Glomerular endothelial cell (primary cell): ENCODE measurements around the gene MYOD1. TPM values are rescaled to one million over a fixed set of nuclear protein-coding genes. Genes with fewer than 3 reads are reported as not detected.

Source experiments
- DNase-seq: peaks from one replicate; pipeline ENCODE4 v3.0.0-alpha.2; 2011; ENCODE audit warnings: low read depth, low spot score; ENCODE audit errors: extremely low read depth
- total RNA-seq: library from RNA; depleted of rRNA; stranded (reverse); fragments of >200 nt; gene quantifications from 2 replicates; pipeline ENCODE4 v1.2.3, GENCODE V29; 2015

The MYOD1 gene
- total RNA-seq, 1 donor from 2014 or later: not detected

DNA sequence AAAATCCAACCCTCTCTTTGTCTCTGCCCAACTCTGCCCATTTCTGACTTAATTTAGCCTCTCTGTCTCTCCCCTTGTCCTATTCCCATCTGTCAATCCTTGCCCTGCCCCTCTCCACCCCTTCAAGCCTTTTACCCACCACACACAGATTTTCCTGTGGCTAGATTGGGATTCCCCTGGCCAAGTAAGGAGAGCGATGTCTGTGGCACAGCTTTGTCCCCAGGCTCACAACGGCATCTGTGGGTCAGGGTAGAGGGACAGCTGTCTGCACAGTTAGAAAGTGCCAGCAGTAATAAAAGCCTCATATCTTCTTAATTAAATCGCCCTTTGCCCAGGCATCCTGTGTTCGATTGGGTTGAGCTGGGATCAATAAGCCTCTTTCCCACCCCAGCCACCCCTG, 13.9 kb downstream of the MYOD1 start:
- DNase-seq: no peak

DNA sequence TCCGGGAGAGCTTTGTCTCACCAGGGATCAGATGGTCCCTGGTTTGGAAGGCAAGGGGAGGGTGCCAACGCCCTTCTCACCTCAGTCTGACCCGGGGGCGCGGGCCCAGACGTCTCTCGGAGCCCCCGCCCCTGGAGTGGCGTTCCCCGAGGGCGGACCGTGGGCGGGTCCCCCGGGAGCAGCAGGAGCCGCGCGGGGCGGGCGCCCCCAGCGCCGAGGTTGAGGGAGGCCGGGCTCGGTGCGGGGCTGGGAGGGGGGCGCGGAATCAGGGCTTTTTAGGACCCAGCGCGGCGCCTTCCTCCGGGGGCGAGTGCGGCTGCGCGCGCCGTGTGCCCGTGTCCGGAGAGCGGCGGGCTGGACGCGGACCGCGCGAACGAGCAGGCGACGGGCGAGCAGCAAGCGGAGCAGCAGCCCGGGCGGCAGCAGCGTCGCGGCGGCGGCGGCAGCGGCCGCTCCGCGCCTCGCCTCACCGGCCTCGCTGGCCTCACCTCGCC, 15.1 kb downstream of the MYOD1 start, which contains the start of gene KCNC1:
Gene KCNC1, plus strand, starts transcription at position 364 of the 494 bp plus-strand sequence. CDS start 1,222 bp downstream, outside the sequence.
- no peak for DNase-seq

DNA sequence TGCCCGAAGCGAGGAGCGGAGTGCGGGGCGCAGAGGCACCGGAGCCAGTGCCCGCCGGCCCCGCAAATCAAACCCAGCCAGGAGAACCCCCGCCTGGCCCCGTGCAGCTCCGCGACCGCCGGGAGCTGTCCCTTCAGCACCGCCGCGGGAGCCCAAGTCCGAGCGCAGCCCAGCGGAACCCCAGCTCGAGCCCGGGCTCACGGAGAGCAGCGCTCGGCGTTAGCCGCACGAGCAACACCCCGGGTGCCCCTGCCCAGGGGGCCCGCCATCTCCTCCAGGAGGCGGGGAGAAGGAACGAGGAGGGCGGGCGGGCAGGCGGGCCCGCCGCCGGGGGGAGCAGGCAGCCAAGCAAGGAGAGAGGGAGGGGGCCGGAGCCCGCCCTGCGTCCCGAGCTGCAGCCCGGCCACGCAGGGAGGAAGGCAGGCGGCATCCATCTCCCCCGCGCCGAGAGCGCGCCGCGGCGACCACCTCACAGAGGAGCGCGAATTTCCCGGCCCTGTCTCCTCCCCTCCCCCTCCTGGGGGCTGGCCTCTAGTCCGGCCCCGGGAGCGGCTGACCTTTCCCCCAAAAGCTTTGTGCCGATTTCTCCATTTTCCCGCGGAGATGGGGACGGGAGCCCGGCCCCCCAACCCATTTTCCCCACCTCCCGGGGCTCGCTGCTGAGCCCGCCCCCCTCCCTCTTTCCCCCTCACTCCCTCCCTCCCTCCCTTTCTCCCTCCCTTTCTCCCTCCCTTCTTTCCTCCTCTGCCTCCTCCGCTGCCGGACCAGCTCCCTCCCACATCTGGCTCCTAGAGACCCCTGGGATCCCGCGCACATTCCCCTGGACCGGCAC, 15.8 kb downstream of the MYOD1 start:
- no peak for DNase-seq

DNA sequence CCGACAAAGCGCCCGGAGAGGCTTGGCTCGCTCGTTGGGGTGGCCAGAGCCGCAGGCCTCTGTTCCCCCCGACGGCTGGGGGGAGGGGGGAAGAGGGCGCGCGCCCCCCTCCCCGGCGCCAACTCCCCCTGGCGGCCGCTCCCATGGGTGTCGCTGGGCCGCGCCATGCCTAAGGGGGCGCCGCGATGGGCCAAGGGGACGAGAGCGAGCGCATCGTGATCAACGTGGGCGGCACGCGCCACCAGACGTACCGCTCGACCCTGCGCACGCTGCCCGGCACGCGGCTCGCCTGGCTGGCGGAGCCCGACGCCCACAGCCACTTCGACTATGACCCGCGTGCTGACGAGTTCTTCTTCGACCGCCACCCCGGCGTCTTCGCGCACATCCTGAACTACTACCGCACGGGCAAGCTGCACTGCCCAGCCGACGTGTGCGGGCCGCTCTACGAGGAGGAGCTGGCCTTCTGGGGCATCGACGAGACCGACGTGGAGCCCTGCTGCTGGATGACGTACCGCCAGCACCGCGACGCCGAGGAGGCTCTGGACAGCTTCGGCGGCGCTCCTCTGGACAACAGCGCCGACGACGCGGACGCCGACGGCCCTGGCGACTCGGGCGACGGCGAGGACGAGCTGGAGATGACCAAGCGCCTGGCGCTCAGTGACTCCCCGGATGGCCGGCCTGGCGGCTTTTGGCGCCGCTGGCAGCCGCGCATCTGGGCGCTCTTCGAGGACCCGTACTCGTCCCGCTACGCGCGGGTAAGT, 16.6 kb downstream of the MYOD1 start:
- no peak for DNase-seq

DNA sequence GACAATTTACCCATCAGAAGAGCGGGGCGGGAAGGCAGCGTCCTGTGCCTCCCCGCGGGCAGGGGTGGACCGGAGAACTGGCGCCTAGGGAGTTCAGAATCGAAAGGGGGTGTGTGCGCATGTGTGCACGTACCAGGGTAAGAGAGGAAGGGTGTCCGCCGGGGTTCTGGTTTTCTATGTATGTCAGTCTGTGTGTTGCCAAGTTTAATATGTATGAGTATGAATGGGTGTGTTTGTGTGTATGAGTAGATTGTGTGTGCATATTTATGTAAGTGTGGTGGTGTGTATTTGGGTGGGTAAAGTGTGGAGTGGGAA, 17.2 kb downstream of the MYOD1 start:
- DNase-seq: no peak

DNA sequence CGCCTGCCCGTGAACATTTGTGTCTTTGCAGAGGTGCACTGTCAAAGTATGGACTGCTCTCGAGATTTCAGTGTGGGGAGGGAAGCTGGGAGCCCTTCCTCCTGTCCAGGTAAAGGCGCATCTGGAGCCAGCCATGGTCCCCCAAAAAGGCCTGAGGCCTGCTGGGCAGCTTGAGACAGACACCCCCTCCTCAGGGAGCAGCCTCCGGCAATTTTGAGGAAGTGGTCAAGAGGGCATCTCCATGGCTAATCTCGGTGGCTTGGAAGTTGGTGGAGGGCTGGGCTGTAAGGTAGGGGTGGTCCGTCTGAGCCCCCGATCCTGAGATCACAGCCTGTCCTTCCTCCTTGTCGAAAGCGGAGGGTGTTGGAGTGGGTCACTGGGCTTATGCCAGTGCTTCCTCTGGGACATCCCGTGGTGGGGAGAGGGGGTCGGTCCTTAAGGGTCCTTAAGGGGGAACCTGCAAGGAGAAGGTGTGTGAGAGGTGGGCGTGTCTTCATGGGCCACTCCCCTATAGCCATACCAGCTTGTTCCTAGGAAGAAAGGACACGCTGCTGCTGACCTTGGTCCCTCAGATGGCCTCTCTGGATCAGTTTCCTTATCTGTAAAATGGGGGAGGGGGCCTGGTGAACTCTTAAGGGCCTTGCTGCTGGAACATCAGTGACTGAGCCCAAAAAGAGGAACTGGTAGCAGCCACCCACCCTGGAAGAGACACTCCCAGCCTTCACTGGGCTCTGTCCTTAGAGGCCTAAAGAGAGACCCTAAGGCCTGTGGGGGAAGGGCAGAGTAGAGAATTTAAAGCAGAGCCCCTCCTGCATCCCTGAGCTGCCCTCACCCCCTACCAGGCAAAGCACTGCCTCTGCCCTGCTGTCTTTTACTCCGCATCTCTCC, 17.8 kb downstream of the MYOD1 start:
- no peak for DNase-seq

DNA sequence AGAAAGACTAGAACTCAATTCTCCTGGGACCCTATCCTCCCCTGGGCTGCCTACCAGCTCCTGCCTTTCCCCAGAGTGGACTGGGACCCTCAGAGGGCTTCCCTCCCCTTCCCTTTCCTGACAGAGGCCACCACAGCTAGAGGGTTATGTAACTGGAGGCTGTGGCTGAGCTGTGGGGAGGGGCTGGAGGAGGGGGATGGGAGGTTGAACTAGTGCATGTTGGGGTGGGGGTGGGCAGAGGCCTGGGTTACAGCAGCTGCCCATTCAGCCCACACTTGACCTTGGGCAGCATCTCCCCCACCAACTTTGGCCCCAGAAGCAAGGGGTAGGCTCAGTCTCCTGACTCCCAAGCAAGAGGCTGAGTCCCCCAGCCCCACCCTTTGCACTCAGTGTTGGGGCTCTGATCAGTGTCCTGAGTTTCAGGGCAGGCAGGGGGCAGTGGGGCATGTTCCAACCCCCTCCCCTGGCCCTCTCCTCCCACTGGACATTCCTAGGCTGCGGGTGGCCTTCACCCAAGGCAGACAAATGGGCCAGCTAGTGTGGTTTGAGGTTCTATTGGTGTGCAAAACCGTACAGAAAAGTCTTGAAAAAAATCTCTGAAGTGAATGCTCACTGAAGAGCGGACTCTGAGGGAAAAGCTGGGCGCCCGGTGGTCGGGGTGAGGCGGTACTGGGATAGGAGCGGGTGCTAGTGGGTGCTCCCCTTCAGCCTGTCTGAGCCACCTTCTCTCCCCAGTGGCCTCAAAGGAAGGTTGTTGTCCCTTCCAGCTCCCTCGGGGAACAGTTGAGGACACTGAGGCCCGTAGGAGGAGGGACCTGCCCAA, 19.0 kb downstream of the MYOD1 start:
- no peak for DNase-seq

DNA sequence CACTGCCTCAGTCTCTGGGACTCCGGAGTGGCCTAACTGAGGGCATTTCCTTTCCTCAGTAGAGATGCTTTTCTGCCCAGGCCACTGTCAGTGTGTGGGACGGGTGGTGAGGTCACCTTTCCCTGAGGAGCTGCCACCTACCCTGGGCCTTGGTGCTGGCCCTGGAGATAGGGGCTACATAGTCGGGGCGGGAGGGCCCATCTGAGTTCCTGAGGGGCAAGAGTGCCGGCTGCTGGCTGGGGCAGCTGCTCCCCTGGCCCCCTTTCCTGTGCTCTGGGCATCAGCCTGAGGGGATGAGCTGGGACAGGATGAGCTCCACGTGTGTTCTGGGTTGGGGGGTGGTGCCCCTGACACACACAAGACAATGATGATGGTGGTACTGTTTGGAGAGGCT, 20.6 kb downstream of the MYOD1 start:
- DNase-seq: no peak

DNA sequence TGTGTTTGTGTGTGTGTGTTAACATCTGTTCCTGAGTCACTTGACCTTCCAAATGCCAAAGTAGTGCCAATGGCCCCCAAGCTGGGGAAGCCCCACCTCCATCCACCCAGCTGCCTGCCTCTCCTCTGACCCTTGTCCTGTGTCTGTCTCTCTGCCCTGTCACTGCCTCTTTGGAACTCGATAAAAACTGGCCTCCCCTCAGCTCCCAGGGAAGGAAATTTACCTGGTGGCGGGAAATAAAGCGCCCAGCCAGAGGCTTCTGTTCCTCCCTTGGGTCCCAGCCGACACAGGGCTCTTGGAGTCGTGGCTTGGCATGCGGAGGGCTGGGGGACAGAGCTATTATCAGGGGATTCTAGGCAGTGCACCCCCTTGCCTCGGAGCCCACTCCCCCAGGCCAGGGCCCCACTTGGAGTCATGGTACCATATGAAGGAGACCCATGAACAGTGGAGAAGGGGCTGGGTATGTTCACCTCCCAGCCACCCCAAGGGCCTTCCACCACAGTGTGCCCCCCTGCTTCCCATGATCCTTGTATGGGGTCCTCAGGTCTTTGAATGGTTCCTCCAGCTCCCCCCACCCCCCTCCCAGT, 21.4 kb downstream of the MYOD1 start:
- DNase-seq: no peak

DNA sequence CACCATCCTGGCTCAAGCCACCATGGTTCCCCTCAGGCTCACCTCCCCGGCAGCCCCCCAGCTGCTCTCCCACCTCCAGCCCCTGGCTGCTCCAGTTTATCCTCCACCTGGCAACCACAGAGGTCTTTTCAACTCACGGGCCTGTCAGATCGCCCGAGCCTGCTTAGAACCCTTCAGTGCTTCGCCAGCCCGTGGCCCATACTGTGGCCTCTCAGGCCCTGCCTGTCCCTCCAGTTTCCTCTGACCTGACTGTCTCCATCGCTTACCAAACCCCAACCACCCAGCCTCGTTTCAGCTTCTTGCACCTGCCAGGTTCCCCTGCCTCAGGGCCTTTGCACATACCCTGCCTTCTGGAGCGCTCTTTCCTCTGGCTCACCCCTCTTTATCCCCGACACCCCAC, 22.1 kb downstream of the MYOD1 start:
- no peak for DNase-seq

DNA sequence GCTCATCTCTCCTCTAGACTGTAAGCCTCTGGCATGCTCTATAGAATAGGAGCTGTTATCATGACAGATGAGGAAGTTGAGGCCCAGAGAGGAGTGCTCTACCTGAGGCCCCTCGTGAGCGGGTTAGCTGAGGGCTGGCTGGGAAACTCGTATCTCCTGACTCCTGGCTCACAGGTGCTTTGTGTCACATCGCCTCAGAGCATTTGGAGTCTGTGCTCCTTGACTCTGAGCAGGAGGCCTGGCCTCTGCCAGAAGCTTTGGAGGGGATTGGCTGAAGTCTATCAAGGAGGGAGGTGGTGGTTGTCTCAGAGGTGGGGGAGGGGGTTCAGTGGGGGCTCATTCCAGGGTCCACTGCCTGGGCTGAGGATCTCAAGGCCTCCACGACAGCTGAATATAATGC, 22.6 kb downstream of the MYOD1 start:
- DNase-seq: no peak

DNA sequence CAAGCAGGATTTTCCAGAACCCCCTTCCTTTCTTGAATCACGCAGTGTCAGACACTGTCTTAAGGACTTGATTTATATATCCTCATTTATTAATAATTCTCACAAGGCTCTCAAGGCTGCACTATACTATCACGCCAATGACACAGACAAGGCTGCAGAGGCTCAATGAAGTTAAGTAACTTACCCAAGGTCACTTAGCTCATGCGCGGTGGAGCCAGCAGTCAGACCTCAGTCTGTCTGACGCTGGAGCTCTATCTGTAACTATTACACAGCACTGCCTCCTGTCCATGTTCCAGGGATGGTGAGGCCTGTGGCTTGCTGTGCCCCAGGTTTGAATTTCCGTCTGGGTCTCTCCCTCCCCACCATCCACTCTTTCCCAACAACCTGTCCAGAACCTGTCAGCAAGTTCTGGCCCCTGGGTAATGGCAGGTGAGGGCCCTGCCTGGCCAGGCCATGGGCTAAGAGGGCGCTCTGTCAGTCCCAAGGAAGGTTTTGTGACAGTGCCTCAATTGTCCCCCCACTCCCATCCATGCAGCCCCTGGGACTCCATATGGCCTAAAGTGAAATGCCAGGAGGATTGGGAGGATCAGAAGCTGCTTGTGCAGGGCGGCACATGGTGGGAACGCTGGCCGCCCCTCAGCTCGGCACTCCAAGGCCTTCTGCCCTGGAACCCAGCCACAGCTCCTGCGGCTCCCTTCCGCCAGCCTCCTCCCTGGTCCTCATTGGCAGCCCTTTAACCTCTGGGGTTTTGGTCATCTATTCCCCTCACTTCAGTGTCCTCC, 23.8 kb downstream of the MYOD1 start:
- no peak for DNase-seq

DNA sequence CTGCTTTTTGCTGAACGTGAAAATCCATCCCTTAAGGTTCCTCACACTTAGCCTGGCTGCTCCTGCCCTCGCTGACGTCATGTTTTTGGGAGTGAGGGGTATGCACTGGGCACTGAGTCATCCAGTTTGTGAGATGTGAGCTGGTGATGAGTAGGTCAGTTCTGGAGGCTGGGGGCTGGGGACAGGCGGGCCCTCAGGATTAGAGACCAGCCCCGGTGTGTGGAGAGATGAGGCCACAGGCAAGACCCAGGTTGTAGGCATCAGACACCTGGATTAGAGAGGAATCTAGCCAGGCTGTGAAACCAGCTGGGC, 24.4 kb downstream of the MYOD1 start:
- no peak for DNase-seq

DNA sequence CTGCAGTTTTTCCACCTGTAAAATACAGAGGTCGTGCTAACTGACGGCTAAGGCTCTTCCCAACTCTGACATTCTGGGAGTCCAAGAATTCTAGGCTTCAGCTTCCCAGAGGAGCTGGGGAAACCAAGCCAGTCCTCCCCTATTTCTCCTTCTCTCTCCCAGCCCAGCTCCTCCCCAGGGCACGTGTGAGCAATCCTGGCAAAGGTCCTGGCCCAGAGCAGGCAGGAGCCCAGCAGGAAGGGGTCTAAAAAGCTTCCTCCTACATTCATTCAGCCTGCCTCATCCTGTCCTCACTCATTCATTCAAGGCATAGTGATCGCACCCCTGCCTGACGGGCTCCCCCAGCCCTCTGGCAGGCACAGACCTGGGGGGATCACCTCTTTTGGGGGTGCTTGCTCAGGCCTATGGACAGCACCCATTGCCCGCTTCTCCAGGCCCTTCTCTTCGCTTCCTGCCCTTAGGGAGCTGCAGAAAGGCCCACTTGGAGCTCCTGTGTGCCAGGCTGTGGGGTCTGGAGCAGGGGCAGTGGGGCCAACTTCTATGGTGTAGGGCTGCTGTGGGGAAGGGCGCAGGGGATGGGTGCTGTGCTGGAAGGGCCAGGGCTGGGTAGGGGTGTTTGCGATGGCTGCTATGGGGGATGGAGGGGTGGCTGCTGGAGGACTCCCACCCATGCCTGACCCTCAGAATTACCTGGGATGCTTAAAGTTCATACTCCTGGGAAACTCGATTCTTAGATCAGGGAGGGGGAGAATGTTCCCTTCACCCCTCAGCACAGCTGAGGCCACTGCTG, 25.0 kb downstream of the MYOD1 start:
- DNase-seq: no peak

DNA sequence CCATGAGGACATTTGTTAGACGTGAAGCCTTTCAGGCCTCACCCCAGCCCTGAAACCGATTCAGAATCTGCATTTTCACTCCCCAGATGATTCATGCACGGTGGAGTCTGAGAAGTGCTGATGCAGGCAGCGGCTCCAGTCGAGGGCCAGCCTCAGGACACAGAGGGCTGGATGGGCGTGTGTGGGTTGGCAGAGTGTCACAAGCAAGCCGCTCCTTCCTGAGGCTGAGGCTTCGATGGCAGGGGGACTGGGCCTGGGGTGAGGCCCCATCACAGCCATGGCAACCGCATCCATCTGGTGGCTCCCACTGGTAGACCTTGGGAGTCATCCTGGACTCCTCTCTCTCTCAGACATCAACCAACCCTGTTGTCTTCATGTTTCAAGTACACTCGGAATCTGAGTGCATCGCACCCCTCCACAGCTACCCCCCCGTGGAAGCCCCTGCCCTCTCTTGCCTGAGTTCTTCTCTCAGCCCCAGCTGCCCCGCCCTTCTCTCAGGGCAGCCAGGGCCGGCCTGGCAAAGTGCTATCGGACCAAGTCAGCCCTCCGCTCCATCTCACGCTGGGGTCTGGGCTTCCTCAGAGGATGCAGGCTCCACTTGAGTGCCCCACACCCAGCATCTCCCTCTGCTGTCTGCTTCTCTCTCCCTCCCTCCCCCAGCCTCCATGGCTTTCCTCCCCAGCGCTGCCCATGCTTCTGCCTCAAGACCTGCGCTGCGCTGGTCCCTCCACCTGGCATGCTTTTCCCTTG, 25.8 kb downstream of the MYOD1 start:
- DNase-seq: no peak

DNA sequence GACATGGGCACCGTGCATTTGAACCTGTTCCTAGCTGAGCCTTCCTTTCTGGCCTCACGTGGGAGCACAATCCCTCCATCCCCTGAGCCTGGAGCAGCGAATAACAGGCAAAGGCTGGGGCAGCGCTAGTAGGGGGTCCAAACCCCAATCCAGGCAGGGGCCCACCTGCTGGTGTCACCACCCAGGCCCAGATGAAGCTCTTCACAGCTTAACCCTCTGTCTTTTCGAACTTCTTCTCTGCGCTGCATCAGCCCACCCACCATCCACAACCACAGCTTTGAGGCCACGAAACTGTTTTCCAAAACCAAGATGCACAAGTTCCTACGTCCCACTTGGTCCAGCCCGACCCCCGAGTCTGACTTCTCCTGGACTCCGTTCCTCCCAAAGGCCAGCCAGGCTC, 26.7 kb downstream of the MYOD1 start:
- DNase-seq: no peak

DNA sequence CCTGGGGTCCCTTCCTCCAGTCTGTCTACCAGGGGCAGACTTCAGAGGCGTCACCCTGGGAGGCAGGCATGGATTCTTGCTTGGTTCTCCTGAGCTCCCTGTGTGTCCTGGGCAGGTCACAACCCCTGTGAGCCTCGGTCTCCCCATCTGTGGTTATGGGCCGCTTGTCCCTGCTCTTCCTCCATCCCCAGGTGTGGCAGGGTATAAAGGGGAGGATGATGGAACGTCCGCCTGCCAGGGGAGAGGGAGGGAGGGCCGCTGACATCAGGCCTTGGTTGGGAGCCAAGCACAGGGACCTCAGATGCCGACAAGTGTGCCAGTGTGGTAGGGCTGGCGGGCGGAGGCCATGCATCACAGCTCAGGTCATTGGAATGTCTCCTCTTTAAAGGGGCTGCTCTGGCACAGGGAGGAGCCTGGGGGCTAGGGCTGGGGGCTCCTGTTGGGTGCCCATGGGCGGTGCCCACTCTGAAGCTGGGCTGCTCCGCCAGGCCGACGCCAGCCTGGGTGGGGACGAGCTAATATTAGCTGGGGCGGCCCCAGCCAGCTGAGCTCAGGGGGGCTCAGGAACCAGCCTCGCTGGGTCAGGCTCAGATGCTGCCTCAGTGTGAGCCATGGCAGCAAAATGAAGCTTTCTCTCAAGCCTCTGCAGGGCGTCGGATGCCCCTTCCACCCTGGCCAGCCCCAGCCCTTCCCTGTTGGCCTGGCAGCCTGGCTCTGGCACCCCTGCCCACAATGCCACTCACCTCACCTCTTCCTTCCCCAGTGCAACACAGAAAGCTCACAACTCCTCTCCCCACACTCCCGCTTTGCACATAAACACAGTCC, 28.0 kb downstream of the MYOD1 start:
- no peak for DNase-seq
